Liver (tissue), 9 donors: Measurements from ENCODE around the gene WDR62. TPM values are rescaled to one million over a fixed set of nuclear protein-coding genes. Genes with fewer than 3 reads are reported as not detected.

Experiments
- DNase-seq: peaks from one replicate; pipeline ENCODE4 v3.0.0-alpha.2; 2017; ENCODE audit warnings: low spot score
- H3K27ac ChIP-seq, 2 donors: one replicate each; pipeline ENCODE4 v1.7.0; 2013; ENCODE audit warnings: inconsistent platforms in 2 of 2, low read length in 2 of 2, control low read depth in 1 of 2, low read depth in 1 of 2, mild to moderate bottlenecking in 1 of 2
- H3K27me3 ChIP-seq, 4 donors: one replicate each; pipeline versions ENCODE4 v1.6.1 to v1.7.0; 2013; ENCODE audit warnings: low read length in 3 of 4, inconsistent platforms in 1 of 4, mild to moderate bottlenecking in 1 of 4, moderate library complexity in 1 of 4; ENCODE audit not compliant: control insufficient read depth in 4 of 4, insufficient read depth in 4 of 4
- H3K36me3 ChIP-seq, 4 donors: one replicate each; pipeline versions ENCODE4 v1.6.1 to v1.7.0; 2013; ENCODE audit warnings: low read length in 3 of 4, mild to moderate bottlenecking in 3 of 4, low read depth in 1 of 4, moderate library complexity in 1 of 4; ENCODE audit not compliant: control insufficient read depth in 4 of 4, insufficient read depth in 3 of 4
- H3K4me1 ChIP-seq, 4 donors: one replicate each; pipeline versions ENCODE4 v1.6.1 to v1.7.0; 2013; ENCODE audit warnings: low read length in 3 of 4, mild to moderate bottlenecking in 3 of 4, moderate library complexity in 1 of 4; ENCODE audit not compliant: control insufficient read depth in 4 of 4, insufficient read depth in 4 of 4
- H3K4me3 ChIP-seq, 3 donors: one replicate each; pipeline versions ENCODE4 v1.6.1 to v1.7.0; 2013; ENCODE audit warnings: low read length in 3 of 3, control low read depth in 1 of 3, low read depth in 1 of 3, mild to moderate bottlenecking in 1 of 3
- H3K9ac ChIP-seq, 2 donors: one replicate each; pipeline ENCODE4 v1.7.0; 2013; ENCODE audit warnings: low read length in 2 of 2, mild to moderate bottlenecking in 2 of 2, moderate library complexity in 2 of 2, control low read depth in 1 of 2, low read depth in 1 of 2
- H3K9me3 ChIP-seq, 4 donors: one replicate each; pipeline versions ENCODE4 v1.6.1 to v1.7.0; 2013; ENCODE audit warnings: low read length in 3 of 4; ENCODE audit not compliant: control insufficient read depth in 4 of 4
- ATF3 ChIP-seq: IDR thresholded peaks from 2 replicates; pipeline ENCODE4 v1.6.1; 2016; ENCODE audit warnings: antibody characterized with exemption
- CTCF ChIP-seq: fragments of 150-350 bp; IDR thresholded peaks from 2 replicates; pipeline ENCODE4 v1.5.1; 2017; ENCODE audit warnings: improper control_type of control experiment, low read depth, low read length; ENCODE audit not compliant: missing input control
- EGR1 ChIP-seq, 2 donors: IDR thresholded peaks; 2 replicates each; pipeline ENCODE4 v1.6.1; 2016 to 2018; ENCODE audit warnings: antibody characterized with exemption in 2 of 2, low read depth in 2 of 2
- FOXA1 ChIP-seq: IDR thresholded peaks from 2 replicates; pipeline ENCODE4 v1.6.1; 2016; ENCODE audit warnings: antibody characterized with exemption
- FOXA2 ChIP-seq: IDR thresholded peaks from 2 replicates; pipeline ENCODE4 v1.6.1; 2016; ENCODE audit warnings: antibody characterized with exemption
- GABPA ChIP-seq, 2 donors: IDR thresholded peaks in 1 of 2; conservative IDR thresholded peaks in 1 of 2; 2 replicates each; pipeline ENCODE4 v1.6.1; 2016; ENCODE audit warnings: antibody characterized with exemption in 2 of 2, mild to moderate bottlenecking in 1 of 2, moderate library complexity in 1 of 2
- HNF4G ChIP-seq: IDR thresholded peaks from 2 replicates; pipeline ENCODE4 v1.6.1; 2016; ENCODE audit warnings: antibody characterized with exemption
- JUND ChIP-seq, 2 donors: IDR thresholded peaks; 2 replicates each; pipeline ENCODE4 v1.6.1; 2016; ENCODE audit warnings: antibody characterized with exemption in 2 of 2
- MAX ChIP-seq: IDR thresholded peaks from 2 replicates; pipeline ENCODE4 v1.6.1; 2016; ENCODE audit warnings: antibody characterized with exemption
- NR2F2 ChIP-seq: IDR thresholded peaks from 2 replicates; pipeline ENCODE4 v1.6.1; 2016; ENCODE audit warnings: antibody characterized with exemption
- REST ChIP-seq: IDR thresholded peaks from 2 replicates; pipeline ENCODE4 v1.6.1; 2016; ENCODE audit warnings: antibody characterized with exemption, mild to moderate bottlenecking
- SP1 ChIP-seq: IDR thresholded peaks from 2 replicates; pipeline ENCODE4 v1.6.1; 2018; ENCODE audit warnings: antibody characterized with exemption, mild to moderate bottlenecking
- ZBTB33 ChIP-seq: IDR thresholded peaks from 2 replicates; pipeline ENCODE4 v1.6.1; 2016; ENCODE audit warnings: antibody characterized with exemption
- WGBS: extraction: QIAGEN DNeasy Blood & Tissue Kit; methylation state at CpG from one replicate; pipeline ENCODE4 v1.1.7; 2013; 5-methylcytosine and 5-hydroxymethylcytosine counted together
- polyA plus RNA-seq, 2 donors: library from polyadenylated mRNA; stranded (reverse) in 1 of 2; unstranded in 1 of 2; fragments of 200-250 nt in 1 of 2; fragments of >200 nt in 1 of 2; fragmentation: Nextera tagmentation in 1 of 2; extraction: Ambion mirVana in 1 of 2; gene quantifications; one replicate each; pipeline versions ENCODE4 v1.2.1 to v1.2.3, GENCODE V29; 2013 to 2015
- total RNA-seq, 2 donors: library from RNA; depleted of rRNA; stranded (reverse); fragments of >200 nt; gene quantifications; one replicate each; pipeline ENCODE4 v1.2.3, GENCODE V29; 2014
- donor health status: healthy.
- donor health status: healthy.
- donor health status: healthy.
- donor health status: healthy.
- donor health status: healthy.

The WDR62 gene
- total and polyA plus RNA-seq, 4 donors = 0.26 to 6.6 (median 0.71) TPM

- Histone ChIP-seq H3K36me3 (no peaks in the 10 kb centered on the region), H3K27me3 (no peaks in the 10 kb centered on the region), H3K9ac (no peak overlapping the region), H3K4me3 (no peak overlapping the region), H3K27ac (no peak overlapping the region), H3K4me1 (peaks cover 0 to 2% (median 0%) of the 10 kb centered on the region in 4 donors), H3K9me3 (no peaks in the 10 kb centered on the region)
- no peak for DNase-seq
- TF ChIP-seq GABPA (IDR thresholded peaks at IDR 0.05 in 1 of 2, conservative IDR thresholded peaks at IDR 0.05 in 1 of 2) = no peak
- TF ChIP-seq ATF3 = no peak
- TF ChIP-seq NR2F2 = no peak
- TF ChIP-seq MAX = no peak
- TF ChIP-seq SP1 = no peak
- 96% methylated on average over 49 of the region's 49 CpGs for WGBS
These were observed 28.4 kb upstream of the WDR62 start for GRCh38 chr19:36026091-36026876.

- no peaks in the 10 kb centered on the region for H3K36me3 ChIP-seq
- H3K4me3 ChIP-seq = no peak overlapping the region
- DNase-seq = no peak
- TF ChIP-seq CTCF = no peak
- TF ChIP-seq JUND (IDR thresholded peaks at IDR 0.05) = no peak
- TF ChIP-seq HNF4G = no peak
- 98% methylated on average over 6 of the region's 6 CpGs for WGBS
- no peaks in the 10 kb centered on the region for H3K27me3 ChIP-seq
- H3K9me3 ChIP-seq = no peaks in the 10 kb centered on the region
- H3K9ac ChIP-seq = no peak overlapping the region
- H3K27ac ChIP-seq = no peak overlapping the region
- H3K4me1 ChIP-seq = peaks cover 0 to 7% (median 1%) of the 10 kb centered on the region in 4 donors
These were observed 27.0 kb upstream of the WDR62 start for GRCh38 chr19:36027696-36028095.

GRCh38 chr19:36028313-36029041 is 26.2 kb upstream of the WDR62 start:
- no peak overlapping the region for H3K9ac ChIP-seq
- H3K36me3 ChIP-seq = no peaks in the 10 kb centered on the region
- H3K4me3 ChIP-seq = no peak overlapping the region
- 91% methylated on average over 10 of the region's 10 CpGs for WGBS
- peaks cover 0 to 8% (median 1%) of the 10 kb centered on the region in 4 donors for H3K4me1 ChIP-seq
- TF ChIP-seq NR2F2 (no peak), CTCF (no peak), FOXA2 (no peak), FOXA1 (no peak), ZBTB33 (no peak), ATF3 (no peak), REST (no peak), EGR1 (IDR thresholded peaks at IDR 0.05; ENCODE audit: low read depth in 2 of 2) (no peak)
- DNase-seq = no peak
- H3K9me3 ChIP-seq = no peaks in the 10 kb centered on the region
- H3K27me3 ChIP-seq = no peaks in the 10 kb centered on the region
- no peak overlapping the region for H3K27ac ChIP-seq
